Skeletal muscle cell (primary cell): ENCODE measurements around the gene CSF1.

Source experiments
- DNase-seq: peaks from one replicate; pipeline ENCODE4 v3.0.0-alpha.2; 2010; ENCODE audit warnings: low read depth
- H3K4me3 ChIP-seq: 2 replicates; pipeline ENCODE4 v1.5.1; 2011; ENCODE audit warnings: low read depth, mild to moderate bottlenecking, control low read depth, low read length, moderate library complexity

The CSF1 gene

GRCh38 chr1:109881906-109882287 is 28.8 kb upstream of the CSF1 start:
- no peak for DNase-seq
- no peak overlapping the region for H3K4me3 ChIP-seq

DNA sequence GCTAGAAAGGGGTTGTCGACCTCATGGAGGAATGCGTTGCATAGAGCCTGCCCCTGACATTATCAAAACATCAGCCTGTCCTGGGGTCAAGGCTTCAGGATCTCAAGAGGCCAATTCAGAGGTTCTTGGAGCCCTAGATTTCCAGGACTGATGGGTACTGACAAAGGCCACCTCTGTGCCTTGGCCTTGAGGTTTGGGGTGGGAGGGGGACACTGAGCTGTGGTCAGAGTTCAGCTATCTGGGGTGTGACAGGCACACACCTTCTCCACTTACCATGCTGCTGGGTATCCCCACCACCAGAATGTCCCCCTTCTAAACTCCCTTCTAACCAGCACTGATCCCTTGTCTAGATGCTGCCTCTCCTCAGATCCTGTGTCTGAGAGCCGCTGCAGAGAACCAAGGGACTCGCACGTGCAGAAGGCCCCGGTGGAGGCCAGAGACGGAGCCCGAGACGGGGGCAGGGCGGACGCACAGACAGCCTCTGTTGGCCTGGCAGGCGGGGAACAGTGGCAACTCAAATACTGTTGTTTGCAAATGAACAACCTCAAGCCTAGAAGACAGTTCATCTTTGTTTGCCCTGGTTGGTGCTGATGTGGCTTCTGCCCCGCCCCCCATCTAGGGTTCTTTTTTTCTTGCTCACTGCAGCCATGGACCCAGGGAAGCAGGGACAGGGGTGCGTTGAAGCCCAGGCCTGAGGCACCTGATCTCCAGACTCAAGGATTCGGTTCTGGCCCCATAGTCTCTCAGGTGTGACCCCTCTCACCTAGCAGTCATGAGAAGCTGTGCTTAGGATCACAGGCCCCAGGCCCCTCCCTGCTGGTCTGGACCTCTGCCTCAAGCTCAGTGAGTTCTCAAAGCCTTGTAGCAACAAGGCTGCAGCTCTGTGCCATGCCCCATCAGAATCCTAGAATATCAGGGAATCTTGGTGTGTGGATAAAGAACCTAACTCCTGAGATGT is 28.1 kb upstream of the CSF1 start:
- no peak overlapping the region for H3K4me3 ChIP-seq
- no peak for DNase-seq

GRCh38 chr1:109883248-109883955 is 27.2 kb upstream of the CSF1 start:
- no peak for DNase-seq

DNA sequence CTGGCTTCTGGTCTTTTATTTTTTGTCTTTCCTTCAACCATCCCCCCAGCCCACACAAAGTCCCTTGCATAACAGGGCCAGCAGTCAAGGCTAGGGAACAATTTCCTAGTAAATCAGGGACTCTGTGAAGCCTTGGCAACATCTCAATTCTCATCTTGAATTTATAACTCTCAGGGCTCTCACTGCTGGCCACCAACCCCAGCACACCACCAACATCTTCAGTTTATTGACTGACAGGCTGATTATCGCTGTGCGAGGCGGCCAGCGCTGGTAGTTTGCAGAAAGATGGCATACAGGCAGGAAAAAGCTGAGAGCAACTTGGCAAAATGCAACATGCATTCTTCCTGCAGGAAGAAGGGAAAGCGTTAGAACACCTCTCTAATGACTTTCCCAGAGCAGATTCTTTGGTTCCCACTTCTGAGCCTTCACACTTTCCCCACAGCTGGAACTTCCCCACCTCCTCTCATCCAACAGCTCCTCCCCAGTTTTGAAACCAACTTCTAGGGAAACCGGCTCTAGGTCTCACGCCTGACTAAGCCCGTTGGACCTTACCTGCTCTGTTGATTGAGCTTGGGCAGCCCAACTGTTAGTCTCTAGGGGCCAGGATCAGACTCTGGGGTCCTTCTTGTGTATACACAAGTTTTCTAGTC is 26.3 kb upstream of the CSF1 start:
- DNase-seq, result no peak
- no peak overlapping the region for H3K4me3 ChIP-seq

More at GRCh38 chr1:109883248-109883955, 27.2 kb upstream of the CSF1 start:
- no peak overlapping the region for H3K4me3 ChIP-seq

DNA sequence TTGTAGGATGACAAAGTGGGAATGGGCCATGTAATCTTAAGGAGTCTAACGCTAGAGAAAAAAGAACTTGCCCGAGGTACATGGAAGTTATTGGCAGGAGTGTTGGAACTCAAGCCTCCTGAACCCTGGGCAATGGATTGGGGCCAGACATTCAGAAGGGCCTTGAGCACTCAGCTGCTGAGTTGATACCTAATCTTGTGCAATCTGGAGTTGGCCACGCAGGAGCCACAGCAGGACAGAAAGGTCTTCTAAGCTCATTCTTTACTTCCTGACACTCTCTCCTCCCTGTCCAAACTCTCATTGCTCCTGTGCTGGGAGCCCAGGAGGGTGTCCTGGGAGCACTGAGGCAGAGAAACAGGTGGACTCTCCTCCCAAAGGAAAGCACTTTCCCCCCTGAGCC is 25.1 kb upstream of the CSF1 start:
- no peak overlapping the region for H3K4me3 ChIP-seq
- DNase-seq, result no peak

DNA sequence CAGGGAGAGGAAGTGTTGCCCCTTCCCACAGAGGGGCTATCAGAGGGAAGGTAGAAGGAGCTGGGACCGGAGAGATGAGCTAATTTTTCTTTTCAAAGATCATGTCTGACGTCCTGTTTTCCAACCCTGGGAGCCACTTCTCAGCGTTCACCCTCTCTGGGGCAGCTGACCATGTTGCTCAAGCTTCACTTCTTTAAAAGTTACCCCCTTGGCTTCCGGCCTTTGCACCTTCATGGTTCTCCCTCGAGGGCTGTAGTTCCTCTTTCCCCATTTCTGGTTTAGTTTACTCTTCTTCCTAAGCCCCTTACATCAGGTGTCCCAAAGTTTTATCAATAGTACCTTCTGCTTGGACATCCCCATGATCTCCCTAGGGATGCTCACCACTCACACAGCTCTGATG is 23.8 kb upstream of the CSF1 start:
- no peak for DNase-seq
- no peak overlapping the region for H3K4me3 ChIP-seq

DNA sequence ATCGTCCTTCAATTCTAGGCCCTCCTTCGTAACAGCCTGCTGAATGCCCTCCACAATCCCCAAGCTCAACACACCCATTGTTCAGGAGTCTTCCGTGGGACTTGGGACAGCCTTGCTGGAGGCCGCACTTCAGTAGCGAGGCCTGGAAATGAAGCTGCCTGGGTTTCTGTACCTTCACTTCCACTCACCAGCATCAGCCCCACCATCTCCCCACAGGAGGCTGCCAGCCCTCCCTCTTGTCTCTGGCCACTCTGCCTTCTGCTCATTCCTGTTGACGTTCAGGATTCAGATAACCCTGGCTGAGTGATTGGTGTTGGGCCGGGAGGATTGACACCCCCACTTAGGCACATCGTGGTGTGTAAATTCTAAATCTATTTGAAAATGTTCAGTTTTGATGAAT is 23.4 kb upstream of the CSF1 start:
- DNase-seq, result no peak
- no peak overlapping the region for H3K4me3 ChIP-seq

- no peak overlapping the region for H3K4me3 ChIP-seq
- DNase-seq, result no peak
Measured at GRCh38 chr1:109887884-109888283, 22.8 kb upstream of the CSF1 start.

GRCh38 chr1:109889094-109889493 is 21.6 kb upstream of the CSF1 start:
- no peak overlapping the region for H3K4me3 ChIP-seq
- DNase-seq, result no peak

- DNase-seq, result no peak
- H3K4me3 ChIP-seq, result no peak overlapping the region
Measured at GRCh38 chr1:109890115-109890953, 20.3 kb upstream of the CSF1 start.

DNA sequence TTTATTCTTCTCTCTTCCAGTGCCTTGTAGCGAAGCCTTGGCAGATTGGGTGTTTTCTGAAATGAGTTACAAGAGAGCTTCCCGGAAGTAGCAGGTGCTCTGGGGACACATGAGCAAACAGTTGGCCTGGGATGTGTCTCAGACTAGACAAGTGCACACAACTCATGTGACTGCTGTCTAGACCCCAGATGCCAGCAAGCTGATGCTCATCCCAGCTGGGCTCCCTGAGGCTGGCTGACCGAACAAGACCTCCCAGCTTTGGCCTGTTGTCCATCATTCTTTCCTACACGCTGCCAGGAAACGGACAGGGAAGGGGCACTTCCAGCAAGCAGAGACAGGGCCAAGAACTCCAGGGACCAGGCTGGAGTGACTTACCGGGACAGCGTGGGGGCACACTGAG is 18.7 kb upstream of the CSF1 start:
- H3K4me3 ChIP-seq, result no peak overlapping the region
- no peak for DNase-seq

- DNase-seq, result no peak
- no peak overlapping the region for H3K4me3 ChIP-seq
Measured at GRCh38 chr1:109892561-109893368, 17.9 kb upstream of the CSF1 start.

- DNase-seq, result no peak
- H3K4me3 ChIP-seq, result no peak overlapping the region
Measured at GRCh38 chr1:109893532-109894171, 17.0 kb upstream of the CSF1 start.

DNA sequence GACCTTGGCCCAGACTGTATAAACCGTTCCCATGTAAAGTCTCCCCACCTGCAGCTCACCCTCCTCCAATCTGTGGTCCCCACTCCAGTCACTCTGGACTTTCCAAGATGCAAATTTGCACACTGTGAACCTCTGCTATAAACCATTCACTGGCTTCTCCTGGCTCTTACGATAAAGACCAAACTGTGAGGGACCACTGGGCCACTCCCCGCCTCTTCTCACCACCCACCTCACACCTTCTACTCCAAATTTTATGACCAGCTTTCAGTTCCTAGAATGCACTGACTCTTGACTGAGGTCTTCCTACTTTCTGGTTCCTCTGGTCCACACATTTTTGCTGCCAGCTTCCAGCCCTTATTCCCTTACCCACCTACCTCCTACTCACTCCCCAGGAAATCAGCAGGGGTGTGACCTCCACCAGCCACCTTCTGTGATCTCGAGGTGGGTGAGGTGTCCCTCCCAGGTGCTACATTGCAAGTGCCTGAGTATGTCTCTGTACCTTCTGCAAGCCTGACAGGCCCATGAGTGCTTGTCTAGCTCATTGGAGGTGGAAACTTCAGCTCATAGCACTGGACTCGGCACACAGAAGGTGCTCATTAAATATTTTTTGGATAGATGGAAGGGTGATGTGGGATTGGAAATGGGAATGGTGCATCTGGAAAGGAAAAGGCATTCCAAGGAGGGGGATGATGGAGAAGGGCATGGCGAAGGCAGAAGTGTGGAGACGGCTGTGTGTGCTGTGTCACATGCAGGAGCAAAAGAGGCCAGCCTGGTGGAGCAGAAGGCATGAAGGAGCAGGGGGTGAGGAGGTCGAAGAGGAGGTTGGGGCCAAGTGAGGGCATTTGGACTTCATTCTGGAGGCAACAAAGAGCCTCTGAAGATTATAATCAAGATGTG is 15.6 kb upstream of the CSF1 start:
- no peak for DNase-seq
- H3K4me3 ChIP-seq, result no peak overlapping the region

DNA sequence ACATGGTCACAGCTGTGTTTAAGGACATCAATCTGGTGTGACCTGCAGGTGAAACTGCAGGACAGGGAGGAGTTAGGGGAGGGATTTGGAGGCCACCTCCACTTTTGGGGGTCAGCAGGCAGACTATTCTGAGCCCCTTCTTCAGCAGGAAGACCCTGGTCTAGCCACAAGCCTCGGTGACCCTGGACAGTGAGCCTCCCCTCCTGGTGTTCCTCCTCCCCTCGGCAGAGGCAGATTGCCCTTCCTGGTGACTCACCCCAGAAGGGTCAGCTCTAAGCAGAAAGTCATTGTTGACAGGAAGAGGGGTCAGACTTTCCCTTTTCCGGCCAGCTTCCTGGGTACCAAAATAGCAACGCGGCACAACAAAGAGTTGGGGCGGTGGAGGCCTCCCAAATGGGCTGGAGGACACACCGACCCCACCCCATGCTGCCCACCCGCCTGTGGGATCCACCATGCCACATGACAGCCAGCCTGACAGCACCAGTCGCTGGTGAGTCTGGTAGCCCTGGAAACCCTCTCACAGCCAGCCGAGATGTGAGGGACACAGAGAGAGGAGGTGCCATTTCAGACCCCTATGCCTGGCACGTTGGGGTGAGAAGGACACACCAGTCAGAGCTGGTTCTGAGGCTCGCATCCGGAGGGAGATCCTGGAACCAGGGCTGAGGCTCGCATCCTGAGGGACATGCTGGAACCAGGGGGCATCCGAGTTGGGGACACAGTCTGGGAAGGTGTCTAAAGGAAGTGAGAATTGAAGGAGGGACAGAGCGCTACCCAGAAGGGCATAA is 14.7 kb upstream of the CSF1 start:
- DNase-seq, result no peak
- no peak overlapping the region for H3K4me3 ChIP-seq

DNA sequence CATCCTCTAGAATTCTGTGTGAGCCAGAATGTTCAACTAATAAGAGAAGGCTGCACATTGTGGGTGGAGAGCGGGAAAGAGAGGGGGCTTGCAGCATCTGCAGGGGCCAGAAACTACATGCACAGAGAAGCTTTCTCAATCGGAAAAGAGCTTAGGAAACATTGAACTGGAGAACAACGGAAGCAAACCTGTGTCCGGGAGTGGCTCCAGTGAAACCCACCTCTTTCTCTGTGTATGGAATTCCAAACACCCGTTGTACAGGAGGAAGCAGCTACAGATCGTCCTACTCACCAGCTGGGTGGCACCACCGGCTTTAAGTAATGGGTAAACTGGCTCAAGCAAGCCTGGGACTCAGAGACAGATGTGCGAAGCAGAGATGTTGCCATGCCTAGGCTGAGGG is 14.0 kb upstream of the CSF1 start:
- DNase-seq, result no peak
- no peak overlapping the region for H3K4me3 ChIP-seq
